ENCODE results near the gene GET4.
"Not testable (repeated sequence)": the region's sequence is repeated elsewhere in the genome, so short reads cannot be mapped to it uniquely, and the experiment has no call there.

The GET4 gene

DNA sequence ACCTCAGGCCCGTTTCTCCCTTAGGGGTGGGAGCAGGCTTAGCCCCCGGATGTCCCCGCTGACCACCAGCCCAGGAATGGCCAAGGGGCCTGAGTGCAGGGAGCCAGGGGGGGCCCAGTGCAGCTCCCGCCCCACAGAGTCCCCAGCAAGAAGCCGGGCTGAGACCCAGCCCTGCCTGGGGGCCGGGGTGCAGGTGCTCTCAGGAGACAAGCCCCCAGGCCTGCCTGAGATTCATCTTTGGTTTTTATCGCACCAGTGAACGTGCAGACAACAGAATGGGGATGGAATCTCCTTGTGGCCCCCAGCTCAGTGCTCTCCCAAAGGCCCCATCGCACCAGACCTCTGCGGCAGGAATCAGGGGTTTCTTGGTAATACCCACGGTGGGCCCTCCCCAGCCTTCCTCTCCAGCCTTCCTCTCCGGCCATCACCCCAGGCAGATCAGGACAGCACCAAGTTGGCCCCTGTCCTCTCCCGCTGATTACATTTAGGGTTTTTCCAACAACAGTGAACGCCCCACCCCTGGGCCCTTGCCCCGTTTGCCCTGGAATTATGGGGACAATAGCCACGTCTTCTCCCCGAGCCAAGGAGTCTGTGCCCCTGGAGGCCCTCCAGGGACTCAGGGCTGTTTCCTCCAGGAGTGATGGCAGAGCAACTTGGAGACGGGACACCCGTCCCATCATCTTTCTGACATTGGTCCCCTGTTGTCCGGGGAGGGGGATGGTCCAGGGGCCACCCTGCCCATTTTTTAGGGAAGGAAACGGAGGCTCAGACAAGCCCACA is 55.7 kb downstream of the GET4 start:
- DNase-seq, result no peak

DNA sequence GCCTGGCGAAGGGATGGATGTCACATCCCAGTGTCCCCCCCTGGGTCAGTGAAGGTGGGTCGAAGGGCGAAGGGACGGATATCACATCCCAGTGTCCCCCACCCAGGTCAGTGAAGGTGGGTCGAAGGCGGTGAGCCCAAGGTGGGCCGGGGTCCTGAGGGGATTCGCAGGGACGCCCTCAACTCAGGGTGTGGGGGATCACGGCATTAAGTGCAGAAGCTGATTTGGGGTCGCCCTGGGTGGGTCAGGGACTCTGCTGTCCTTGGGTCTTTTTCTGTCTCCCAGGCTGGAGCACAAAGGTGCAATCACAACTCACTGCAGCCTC is 56.3 kb downstream of the GET4 start:
- DNase-seq, result no peak

DNA sequence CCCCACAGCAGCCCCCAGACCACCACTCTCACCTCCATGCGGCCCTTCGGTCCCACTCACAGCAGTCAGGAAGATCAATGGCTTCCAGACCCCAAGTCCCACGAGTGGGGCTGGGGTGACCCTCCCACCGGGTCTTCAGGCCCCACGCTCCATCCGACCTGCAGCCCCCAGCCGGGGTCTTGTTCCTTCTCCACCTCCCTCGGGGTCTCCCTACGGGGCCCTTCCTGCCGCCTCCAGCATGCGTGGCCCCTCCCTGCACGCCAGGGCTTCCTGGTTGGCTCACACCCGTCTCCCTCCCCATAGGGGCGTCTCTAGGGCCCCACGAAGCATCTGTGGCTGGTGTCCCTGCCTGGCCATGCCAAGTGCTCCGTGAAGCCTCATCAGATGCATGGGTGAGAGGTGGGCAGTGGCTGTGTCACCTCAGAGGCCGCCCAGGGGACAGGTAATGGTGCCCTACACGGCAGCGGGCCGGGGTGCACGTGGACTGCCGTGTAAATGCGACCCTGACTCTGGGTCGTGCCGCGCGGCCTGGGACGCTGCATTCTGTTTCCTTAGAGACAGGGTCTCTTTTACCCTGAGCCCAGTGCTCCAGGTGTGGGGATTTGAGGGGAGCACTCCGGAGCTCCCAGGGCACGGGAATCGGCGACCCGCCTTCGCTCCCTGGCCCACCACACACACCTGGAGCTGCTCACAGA is 58.3 kb downstream of the GET4 start:
- DNase-seq, result no peak

GRCh38 chr7:935164-935873 is 59.0 kb downstream of the GET4 start:
- DNase-seq, result no peak

DNA sequence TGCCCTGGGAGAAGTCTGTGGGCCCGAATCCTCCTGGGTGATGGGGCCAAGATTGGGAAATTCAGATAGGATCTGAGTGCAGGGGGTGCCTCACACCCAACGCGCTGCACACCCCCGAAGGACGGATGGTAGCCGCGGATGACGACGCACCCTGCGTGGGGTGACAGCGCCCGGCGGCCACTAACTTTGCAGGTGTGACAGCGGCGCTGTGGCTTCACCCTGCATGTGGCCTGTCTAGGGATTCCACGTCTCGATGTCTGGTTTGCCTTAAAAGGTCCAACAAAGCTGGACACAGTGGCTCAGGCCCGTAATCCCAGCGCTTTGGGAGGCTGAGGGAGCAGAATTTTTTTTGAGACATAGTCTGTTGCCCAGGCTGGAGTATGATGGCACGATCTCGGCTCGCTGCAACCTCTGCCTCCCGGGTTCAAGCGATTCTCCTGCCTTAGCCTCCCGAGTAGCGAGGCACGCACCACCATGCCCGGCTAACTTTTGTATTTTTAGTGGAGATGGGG is 59.6 kb downstream of the GET4 start:
- DNase-seq, result no peak

DNA sequence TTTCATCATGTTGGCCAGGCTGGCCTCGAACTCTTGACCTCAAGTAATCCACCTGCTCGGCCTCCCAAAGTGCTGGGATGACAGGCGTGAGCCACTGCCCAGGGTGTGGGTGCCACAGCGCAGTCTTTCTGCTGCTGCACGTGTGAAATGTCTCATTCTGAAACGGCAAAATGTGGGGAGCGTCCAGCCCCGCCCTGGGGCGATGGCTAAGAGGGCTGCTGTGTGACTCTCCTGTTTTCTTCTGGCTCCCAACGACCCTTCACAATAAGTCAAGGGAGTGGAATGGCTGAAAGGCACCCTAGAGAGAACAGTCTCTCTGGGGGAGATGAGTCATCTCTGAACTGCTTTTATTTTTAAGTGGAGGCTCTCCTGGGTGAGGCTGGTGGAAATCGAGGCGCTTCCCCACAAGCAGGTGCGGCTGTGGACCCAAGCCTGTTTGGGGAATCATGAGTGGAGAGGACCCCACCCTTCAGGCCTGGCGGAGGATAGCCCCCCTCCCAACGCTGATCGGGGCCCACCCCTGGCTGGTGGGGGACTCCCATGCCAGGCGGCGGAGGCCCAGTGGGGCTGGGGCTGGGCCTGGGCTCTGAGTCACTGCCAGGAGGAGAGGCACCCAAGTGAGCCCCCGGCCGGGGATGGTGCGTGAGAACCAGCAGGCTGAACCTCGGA is 60.2 kb downstream of the GET4 start:
- no peak for DNase-seq

DNA sequence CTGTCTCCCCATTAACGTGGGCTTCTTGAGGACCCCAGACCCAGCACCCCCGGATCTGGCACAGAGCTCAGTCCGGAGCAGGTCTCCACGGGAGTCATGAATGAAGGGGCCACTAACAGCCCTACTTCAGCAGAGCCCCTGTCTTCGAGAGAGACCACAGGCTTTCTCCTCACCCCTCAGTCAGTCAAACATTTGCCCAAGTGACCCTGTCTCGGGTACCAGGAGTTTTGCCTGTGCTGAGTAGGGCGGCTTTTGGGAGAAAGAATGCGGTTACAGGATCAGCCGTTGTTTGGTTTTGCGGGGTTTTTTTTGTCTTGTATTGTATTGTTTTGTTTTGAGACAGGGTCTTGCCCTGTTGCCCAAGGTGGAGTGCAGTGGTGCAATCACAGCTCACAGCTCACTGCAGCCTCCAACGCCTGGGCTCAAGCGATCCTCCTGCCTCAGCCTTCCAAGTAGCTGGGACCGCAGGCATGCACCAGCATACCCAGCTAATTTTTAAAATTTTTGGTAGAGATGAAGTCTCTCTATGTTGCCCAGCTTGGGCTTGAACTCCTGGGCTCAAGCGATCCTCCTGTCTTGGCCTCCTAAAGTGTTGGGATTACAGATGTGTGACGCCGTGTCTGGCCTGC is 61.6 kb downstream of the GET4 start:
- DNase-seq, result no peak

- DNase-seq, result no peak
These were observed 62.3 kb downstream of the GET4 start for GRCh38 chr7:938546-939185.

DNA sequence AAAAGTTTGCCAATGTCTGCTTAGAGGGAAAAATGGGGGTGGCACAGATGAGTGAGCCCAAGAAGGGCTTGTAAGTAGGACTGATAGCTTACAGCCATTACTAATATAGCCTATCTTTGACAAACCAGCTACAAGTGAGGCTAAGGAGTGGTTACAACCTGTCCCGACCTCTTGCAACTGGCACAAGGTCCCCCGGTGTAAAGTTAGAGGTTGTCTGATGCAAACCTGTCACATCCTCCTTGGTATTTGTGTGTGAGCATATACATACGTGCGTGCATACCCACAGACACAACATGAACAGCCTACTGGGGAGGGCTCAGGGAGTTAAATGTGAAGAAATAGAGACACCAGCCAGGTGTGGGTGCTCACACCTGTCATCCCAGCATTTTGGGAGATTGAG is 63.5 kb downstream of the GET4 start:
- no peak for DNase-seq

DNA sequence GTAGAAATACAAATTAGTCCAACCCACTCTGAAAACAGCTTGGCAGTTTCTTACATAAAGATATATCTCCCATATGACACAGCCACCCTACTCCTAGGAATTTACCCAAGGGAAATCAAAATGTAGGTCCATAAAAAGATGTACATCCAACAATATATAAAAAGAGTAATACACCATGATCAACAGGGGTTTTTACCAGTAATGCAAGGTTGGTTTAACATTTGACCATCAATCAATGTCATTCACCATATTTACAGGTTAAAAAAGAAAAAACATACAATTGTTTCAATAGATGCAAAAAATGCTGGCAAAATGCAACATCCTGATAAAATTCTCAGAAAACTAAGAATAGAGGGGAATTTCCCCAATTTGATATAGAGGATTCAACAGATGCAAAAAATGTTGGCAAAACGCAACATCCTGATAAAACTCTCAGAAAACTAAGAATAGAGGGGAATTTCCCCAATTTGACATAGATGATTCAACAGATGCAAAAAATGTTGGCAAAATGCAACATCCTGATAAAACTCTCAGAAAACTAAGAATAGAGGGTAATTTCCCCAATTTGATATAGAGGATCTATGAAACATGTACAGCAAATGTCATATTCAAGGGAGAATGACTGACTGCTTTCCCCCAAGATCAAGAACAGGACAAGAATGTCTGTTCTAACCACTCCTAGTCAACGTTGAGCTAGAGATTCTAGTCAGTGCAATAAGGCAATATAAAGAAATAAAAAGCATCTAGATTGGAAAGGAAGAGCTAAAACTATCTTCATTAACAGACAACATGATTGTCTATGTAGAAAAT is 64.5 kb downstream of the GET4 start:
- peak; percentile 84 for DNase-seq

DNA sequence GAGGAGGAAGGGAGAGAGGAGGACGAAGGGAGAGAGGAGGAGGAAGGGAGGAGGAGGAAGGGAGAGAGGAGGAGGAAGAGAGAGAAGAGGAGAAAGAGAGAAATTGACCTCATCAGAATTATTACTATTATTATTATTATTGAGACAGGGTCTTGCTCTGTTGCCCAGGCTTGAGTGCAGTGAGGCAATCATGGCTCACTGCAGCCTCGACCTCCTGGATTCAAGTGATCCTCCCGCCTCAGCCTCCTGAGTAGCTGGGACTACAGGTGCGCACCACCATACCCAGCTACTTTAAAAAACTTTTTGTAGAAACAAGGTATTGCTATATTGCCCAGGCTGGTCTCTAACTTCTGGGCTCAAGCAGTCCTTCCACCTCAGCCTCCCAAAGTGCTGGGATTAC is 67.4 kb downstream of the GET4 start:
- not testable (repeated sequence) for DNase-seq

DNA sequence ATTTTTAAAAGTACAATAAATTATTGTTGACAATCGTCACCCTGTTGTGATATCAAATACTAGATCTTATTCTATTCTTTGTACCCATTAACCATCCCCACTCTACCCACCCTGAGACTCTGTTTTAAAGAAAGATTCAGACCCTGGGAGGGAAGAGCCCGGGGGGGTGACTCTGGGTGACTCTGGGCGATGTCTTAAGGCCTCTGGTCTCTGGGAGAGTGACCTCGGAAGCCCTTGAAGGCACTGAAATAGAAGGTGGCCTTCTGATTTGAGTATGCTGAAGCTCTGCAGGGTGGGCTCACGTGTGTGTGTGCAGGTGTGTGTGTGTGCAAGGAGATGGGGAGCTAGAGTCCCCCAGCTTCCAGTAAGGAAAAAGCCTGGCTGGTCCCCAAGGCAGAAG is 68.4 kb downstream of the GET4 start:
- no peak for DNase-seq

DNA sequence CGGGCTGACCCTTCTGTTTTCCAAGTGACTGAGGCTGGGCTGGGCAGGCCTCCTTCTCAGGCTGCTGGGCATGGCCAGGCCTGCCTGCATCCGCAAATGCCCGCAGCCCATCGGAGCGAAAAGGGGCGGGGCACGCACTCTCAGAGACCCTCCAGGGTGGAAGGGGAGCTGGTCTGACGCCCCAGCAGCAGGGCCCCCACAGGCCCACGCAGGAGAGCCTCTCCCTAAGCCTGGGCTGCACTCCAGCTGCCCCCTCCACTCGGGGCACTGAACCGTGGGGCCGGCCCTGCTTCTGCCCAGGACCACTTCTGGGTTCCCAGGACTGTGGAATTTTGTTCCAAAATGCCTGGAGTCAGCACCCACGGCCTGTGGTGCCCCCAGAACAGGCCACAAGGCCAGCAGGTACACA is 68.8 kb downstream of the GET4 start:
- no peak for DNase-seq

DNA sequence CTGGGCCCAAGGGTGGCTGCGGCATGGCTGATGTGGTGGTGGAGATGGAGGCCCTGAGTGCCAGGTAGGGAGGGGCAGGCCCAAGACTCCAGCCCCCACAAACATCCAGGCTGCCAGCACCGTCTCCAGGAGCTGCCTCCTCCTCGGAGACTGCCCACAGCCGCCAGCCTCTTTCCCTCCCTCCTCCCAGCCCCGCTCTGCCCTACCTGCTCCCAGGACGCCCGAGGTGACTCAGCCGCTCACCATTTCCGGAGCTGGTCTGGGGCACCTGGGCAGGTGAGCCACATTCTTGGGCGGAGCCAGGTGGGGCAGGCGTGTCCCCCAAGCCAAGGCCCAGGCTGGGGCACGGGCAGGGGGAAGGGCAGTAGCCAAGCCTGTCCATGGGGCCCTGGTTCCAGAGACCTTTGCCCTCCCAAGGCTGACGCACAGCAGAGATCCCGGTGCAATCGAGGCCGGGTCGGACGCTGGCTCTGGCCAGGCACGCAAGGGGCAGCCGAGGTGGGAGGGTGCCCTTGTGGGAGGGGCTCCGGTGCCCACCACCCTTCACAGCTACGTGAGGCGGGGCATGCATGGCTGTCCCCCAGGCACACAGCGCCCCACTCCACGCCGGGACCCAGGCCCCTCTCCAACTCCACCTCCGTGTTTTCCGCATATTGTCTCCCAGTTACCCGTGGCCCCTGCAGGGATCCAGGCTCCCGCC is 69.4 kb downstream of the GET4 start:
- no peak for DNase-seq
